ENCODE measurements around the gene EHHADH.

EHHADH gene

GRCh38 chr3:185276415-185276814, 22.6 kb upstream of the EHHADH start:
- CTCF ChIA-PET: no interaction called here
- H3K27ac ChIP-seq (ENCODE audit: extremely low read depth, low read depth, low read length): no peak overlapping the region
- TF ChIP-seq ZBTB21 (tag by site-specific recombination; IDR thresholded peaks at IDR 0.05) (no peak), TRIM28 (IDR thresholded peaks at IDR 0.05; ENCODE audit: borderline replicate concordance, low read length) (no peak), ZNF394 (tag by site-specific recombination; IDR thresholded peaks at IDR 0.05; ENCODE audit: borderline replicate concordance) (no peak), SP7 (tag by site-specific recombination; IDR thresholded peaks at IDR 0.05) (no peak), ZNF555 (tag by site-specific recombination; conservative IDR thresholded peaks at IDR 0.05) (no peak), ZNF776 (tag by site-specific recombination; IDR thresholded peaks at IDR 0.05; ENCODE audit: borderline replicate concordance) (no peak), SP2 (tag by site-specific recombination; IDR thresholded peaks at IDR 0.05) (no peak), ZNF488 (tag by site-specific recombination; IDR thresholded peaks at IDR 0.05) (no peak), ZNF239 (tag by site-specific recombination; IDR thresholded peaks at IDR 0.05) (no peak), IKZF3 (tag by site-specific recombination; IDR thresholded peaks at IDR 0.05) (no peak), ZFP69B (tag by site-specific recombination; IDR thresholded peaks at IDR 0.05) (no peak), ZFP37 (tag by site-specific recombination; IDR thresholded peaks at IDR 0.05) (no peak), ZNF830 (tag by site-specific recombination; IDR thresholded peaks at IDR 0.05; ENCODE audit: low read depth) (no peak), EGR2 (tag by site-specific recombination; IDR thresholded peaks at IDR 0.05; ENCODE audit: low read depth) (no peak), ZNF76 (tag by site-specific recombination; IDR thresholded peaks at IDR 0.05; ENCODE audit: borderline replicate concordance, low read depth) (no peak)
- TF ChIP-seq, protein P1, sequence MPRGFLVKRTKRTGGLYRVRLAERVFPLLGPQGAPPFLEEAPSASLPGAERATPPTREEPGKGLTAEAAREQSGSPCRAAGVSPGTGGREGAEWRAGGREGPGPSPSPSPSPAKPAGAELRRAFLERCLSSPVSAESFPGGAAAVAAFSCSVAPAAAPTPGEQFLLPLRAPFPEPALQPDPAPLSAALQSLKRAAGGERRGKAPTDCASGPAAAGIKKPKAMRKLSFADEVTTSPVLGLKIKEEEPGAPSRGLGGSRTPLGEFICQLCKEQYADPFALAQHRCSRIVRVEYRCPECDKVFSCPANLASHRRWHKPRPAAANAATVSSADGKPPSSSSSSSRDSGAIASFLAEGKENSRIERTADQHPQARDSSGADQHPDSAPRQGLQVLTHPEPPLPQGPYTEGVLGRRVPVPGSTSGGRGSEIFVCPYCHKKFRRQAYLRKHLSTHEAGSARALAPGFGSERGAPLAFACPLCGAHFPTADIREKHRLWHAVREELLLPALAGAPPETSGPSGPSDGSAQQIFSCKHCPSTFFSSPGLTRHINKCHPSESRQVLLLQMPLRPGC (tag by site-specific recombination; IDR thresholded peaks at IDR 0.05): no peak

DNA sequence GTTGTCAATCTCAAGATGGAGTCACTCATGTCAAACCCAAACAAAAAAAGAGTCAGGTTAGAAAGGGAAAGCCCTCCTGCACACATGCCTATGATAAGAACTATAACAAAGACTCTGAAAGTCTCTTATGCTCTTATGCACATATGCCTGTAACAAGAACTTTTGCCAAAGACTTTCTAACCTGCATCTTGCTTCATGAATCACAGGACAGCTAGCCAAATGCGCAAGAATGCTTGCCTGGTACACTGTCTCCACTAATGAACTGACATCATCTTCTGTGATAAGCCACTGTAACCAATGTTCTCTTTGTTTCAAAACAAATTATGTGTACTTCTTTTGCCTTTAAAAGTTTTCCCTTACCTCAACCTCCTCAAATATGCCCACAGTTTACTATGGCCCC, 18.2 kb upstream of the EHHADH start:
- Histone ChIP-seq H3K27ac (ENCODE audit: extremely low read depth, low read depth, low read length) (no peak overlapping the region), H3K4me1 (ENCODE audit: control insufficient read depth, insufficient read depth, low read length) (no peaks in the 10 kb centered on the region), H3K9me3 (ENCODE audit: control insufficient read depth, insufficient read depth, low read depth, low read length) (no peaks in the 10 kb centered on the region), H3K4me3 (ENCODE audit: low read depth, low read length) (no peak overlapping the region), H3K36me3 (ENCODE audit: control insufficient read depth in 2 of 2, insufficient read depth in 1 of 2, low read length in 2 of 2) (no peaks in the 10 kb centered on the region)
- CTCF ChIA-PET: interaction anchor here (0.7 kb wide), 1 partner anchor 37 kb away, joined by 3 read pairs; no protein-coding TSS in a partner anchor
- POLR2A ChIA-PET: no interaction called here
- TF ChIP-seq, protein P2, sequence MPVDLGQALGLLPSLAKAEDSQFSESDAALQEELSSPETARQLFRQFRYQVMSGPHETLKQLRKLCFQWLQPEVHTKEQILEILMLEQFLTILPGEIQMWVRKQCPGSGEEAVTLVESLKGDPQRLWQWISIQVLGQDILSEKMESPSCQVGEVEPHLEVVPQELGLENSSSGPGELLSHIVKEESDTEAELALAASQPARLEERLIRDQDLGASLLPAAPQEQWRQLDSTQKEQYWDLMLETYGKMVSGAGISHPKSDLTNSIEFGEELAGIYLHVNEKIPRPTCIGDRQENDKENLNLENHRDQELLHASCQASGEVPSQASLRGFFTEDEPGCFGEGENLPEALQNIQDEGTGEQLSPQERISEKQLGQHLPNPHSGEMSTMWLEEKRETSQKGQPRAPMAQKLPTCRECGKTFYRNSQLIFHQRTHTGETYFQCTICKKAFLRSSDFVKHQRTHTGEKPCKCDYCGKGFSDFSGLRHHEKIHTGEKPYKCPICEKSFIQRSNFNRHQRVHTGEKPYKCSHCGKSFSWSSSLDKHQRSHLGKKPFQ (tag by site-specific recombination; IDR thresholded peaks at IDR 0.05): no peak
- TF ChIP-seq GLI2 (tag by site-specific recombination; IDR thresholded peaks at IDR 0.05; ENCODE audit: borderline replicate concordance, low read depth): no peak
- TF ChIP-seq SP3 (tag by site-specific recombination; IDR thresholded peaks at IDR 0.05): no peak

More at GRCh38 chr3:185276415-185276814, 22.6 kb upstream of the EHHADH start:
- POLR2A ChIA-PET: no interaction called here
- Histone ChIP-seq H3K4me1 (ENCODE audit: control insufficient read depth, insufficient read depth, low read length) (no peaks in the 10 kb centered on the region), H3K36me3 (ENCODE audit: control insufficient read depth in 2 of 2, insufficient read depth in 1 of 2, low read length in 2 of 2) (peaks cover 0 to 6% of the 10 kb centered on the region in 2 experiments; a peak in 1 of 3 replicates), H3K9me3 (ENCODE audit: control insufficient read depth, insufficient read depth, low read depth, low read length) (no peaks in the 10 kb centered on the region), H3K4me3 (ENCODE audit: low read depth, low read length) (no peak overlapping the region)

- no peaks in the 10 kb centered on the region for H3K9me3 ChIP-seq (ENCODE audit: control insufficient read depth, insufficient read depth, low read depth, low read length)
- H3K36me3 ChIP-seq (ENCODE audit: control insufficient read depth in 2 of 2, insufficient read depth in 1 of 2, low read length in 2 of 2): no peaks in the 10 kb centered on the region
- CTCF ChIA-PET: interaction anchor here (0.6 to 1.5 kb wide), 5 partner anchors 14 to 488 kb away, joined by 3 to 4 read pairs (median 3); no protein-coding TSS in a partner anchor
- no peak overlapping the region for H3K4me3 ChIP-seq (ENCODE audit: low read depth, low read length)
- POLR2A ChIA-PET: no interaction called here
- H3K4me1 ChIP-seq (ENCODE audit: control insufficient read depth, insufficient read depth, low read length): no peaks in the 10 kb centered on the region
- no peak overlapping the region for H3K27ac ChIP-seq (ENCODE audit: extremely low read depth, low read depth, low read length)
- TF ChIP-seq ZNF549 (tag by site-specific recombination; IDR thresholded peaks at IDR 0.05): no peak
- peak; percentile 33; the same call in 1 of the 2 replicates for TF ChIP-seq ZNF449 (tag by site-specific recombination; IDR thresholded peaks at IDR 0.05)
Observed at GRCh38 chr3:185270956-185271332, 17.1 kb upstream of the EHHADH start.
